ENCODE results near the gene PRKRA.
"Not testable (repeated sequence)": the region's sequence is repeated elsewhere in the genome, so short reads cannot be mapped to it uniquely, and the experiment has no call there.

The PRKRA gene

DNA sequence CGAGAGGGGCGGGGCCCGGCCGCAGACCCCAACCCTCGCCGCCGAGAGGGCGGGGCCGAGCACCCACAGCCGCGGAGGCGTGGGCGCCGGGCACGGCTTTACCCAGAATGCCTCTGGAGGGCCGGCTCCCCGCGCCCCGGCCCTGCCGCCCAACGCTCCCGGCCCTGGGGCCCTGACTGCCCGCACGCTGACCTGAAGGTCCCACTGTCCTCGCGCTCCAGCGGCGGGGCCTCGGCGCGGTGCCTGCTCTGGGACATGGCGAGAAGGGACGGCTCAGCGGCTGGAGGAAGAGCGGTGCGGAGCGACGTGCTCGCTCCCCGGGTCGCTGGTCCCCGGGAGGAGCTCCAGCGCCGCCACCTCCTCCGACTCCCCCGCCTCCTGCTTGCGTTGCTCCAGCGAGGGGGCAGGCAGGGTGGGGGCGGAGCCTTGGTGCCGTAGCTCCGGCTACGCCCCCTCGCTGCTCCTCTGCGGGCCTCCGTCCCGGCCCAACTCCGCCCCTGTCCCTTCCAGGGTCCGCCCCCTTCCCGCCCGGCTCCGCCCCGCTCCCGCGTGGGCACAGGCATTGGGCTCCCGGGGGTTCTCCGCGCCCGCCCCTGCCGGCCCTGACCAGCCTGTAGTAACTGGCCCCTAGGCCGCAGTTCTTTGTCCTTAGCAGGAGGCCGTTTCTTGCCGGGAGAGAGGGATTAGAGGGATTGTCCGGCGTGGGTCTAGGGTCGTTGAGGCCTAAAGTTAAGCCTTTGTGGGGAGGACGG is at the start of gene PRKRA, which contains the start of gene PJVK:
PRKRA (minus strand) TSS at position 402 of the 752 bp plus-strand sequence; CDS start at position 257, 145 bp downstream.
PJVK (plus strand) TSS at position 605 of the 752 bp plus-strand sequence. CDS start 2,032 bp downstream, outside the sequence.
- peak; percentile 49 to 99 (median 96) for DNase-seq

DNA sequence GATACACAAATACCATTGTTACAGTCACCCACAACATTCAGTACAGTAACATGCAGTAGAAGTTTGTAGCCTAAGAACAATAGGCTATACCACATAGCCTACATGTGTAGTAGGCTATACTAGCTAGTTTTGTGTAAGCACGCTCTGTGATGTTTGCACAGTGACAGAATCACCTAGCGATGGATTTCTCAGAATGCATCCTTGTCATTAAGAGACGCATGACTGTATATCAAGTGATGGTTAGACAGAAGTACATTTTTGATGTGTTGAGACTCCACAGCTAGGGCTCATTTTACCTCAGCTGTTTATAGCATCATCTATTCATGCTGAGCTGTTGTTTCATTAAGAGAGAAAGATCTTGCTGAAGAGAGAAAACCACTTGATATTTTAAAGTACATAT is 48.7 kb upstream of the PRKRA start:
- no peak for DNase-seq

GRCh38 chr2:178498137-178498536 is 47.2 kb upstream of the PRKRA start:
- no peak for DNase-seq

DNA sequence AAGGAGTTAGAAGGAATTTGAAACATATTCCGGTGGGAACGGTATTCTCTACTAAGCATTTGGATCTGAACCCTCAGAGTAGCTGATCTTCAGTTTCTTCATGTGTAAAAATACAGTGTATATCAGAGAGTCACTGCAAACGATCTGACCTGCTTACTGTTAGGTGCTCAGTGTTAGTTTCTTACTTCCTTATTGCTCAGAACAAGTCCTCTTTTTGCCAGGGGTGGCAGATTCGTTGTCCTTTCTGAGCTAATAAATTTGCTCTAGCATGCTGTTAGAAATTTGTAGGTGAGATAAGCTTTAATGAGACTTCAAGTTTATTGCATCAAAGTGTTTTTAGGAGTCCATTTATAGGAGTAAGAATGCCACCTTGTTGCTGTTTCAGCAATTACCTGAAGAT is 45.1 kb upstream of the PRKRA start:
- DNase-seq = no peak

GRCh38 chr2:178491612-178492011 is 40.6 kb upstream of the PRKRA start:
- no peak for DNase-seq

- DNase-seq = no peak
Measured at GRCh38 chr2:178485356-178485755, 34.4 kb upstream of the PRKRA start.

DNA sequence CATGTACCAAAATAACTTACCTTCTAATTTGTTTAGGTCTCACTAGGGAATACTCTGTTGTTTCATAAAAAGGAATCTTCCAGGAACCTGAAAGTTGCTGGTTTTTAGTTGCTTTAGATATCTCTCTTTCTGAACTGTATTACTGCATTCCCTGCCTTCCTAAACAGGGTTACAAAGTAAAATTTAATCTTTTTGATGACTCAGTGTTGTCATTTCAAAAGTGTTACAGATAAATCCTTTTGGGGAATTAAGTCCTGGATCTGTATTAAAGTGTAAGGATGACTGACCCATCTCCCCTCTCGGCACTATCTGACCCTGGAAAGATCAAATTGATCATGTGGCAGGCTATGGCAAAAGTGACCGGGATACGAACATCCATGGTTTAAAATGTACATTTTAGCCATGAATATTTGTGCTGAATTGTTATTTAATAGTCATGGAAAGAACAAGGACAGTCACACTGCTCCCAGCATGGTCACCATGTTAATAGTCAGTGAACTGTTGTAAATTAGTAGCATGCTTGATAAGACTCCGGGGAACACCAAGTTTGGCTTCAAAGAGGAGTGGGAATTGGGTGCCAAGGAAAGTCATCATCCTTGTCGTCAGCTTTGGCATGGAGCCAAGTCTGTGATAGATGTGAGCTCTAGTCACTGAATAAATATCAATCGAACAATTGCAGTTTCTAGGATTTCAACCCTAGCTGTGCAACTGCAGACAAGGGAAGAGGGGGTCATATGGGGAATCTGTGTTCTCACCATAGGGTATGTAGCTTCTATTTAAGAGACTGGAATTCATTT is 33.5 kb upstream of the PRKRA start:
- DNase-seq = peak in 4 of 14 donors; percentile 9 to 37 (median 12)

- DNase-seq = no peak
Measured at GRCh38 chr2:178482437-178482836, 31.5 kb upstream of the PRKRA start.

DNA sequence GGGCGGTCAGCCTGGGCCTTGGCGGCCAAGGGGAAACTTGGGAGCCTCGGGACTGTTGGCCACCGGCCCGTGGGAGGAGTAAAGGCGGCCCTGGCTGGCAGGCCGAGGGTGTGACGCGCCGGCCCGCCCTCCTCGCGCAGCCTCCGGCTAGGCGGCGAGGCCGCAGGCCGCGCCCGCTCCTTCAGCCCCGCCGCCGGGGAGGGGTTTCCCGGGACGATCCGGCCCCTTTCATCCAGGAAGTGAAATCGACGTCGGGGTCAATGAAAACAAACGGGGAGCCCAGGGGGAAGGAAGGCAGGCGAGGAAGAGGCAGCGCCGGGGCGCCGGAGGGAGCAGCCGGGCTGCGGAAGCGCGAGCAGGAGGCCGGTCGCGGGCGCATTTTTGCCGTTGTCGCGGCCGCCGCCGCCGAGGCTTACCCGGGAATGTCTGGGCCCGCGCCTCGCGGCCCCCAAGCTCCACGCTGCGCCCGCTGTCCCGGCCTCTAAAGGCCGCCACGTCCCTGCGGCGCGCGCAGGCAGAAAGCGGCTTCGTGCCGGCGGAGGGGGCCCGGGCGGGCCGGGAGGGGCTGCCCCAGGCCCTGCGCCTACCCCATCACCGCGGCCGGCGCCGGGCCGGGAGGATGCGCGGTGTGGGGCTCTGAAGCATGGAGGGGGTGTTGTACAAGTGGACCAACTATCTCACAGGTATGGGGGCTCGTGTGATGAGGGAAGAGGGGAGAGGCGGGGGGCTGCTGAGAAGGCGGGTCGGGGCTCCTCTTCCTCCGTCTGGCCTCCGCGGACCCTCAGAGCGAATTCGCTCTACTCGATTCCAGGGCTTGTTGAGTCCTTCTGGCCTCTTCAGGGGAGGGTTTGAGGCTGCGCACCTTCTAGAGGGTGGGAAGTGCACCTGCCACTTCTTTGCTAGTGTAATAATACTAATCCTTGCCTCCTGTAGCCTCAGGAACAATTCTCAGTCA is 29.5 kb upstream of the PRKRA start, which contains the start of gene PLEKHA3:
PLEKHA3 (plus strand) TSS at position 231 of the 955 bp plus-strand sequence; CDS start at position 644, 413 bp downstream.
- DNase-seq = peak; percentile 62 to 94 (median 90)

DNA sequence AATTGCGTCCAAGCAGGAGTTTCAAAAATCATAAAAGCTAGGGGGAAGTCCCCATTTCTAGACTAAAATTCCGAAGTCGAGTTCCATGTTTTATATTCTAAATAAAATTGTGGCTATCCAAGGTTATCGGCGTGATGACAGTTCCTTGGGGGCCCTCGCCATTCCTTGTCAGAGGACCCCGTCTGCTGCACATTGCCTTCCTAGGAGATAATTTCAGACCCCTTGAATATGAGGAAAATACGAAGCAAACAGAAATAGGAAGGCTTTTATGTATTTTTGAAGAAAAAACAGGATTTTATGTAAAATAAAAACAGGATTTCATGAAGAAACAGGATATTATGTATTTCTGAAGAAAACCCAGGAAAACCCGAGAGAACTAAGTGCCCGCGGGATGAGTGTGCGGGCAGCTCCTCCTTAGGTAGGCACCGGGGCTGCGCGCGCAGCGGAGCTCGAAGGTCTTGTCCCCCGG is 28.8 kb upstream of the PRKRA start:
- no peak for DNase-seq

DNA sequence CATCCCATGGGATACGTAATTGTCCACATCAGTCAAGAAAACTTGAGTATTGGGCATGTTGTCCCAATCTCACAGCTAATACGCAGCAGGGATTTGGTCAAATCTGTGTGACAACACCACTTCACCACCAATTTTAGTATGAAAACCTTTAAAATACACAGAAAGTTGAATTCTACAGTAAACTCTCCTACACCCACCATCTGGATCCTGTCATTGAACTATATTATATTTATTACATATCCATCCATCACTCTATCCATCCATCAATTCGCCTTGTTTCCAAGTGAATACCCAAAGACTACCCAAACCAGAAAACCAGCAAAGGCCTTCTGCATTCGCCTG is 28.3 kb upstream of the PRKRA start:
- DNase-seq = peak in 2 of 14 donors; percentile 31 to 38

DNA sequence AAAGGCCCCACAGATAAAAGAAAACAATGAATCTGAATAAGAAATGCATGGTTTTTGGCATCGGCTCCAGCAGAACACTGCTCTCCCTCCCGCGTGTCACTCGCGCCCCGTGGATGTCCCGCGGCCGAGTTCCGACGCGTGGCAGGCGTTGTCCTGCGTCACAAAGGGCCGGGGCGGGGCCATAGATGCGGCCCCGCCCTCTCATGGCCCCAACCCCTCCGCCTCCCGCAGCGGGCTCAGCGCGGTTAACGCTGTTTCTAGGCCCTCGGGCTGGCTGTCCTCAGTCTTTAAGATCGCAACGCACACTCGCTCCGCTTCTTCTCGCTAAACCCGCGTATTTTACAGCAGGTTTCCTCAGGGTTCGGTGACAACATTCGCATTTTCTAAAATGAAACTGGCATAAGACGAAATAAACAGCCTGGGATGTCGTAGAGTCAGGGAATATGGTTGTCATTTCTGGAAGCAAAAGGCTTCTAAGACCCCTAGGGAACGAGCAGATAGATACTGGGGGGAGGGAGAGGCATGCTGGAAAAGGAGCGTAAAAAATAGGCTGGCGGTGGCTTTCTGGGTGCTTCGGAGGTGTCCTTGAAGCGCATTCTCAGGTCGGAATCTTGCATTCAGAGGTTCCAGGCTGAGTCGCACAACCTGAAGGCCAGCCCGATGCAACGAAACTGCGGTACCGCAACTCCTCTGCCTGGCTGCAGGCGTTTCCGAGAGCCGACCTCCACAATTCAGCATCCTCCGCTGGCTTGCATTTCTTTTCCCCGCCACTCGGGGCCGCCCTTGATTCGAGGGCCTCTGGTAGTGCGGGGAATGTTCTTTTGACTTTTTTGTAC is 27.7 kb upstream of the PRKRA start, which contains the start of gene FKBP7:
FKBP7 (minus strand) TSS at position 162 of the 836 bp plus-strand sequence; CDS start at position 61, 101 bp downstream.
- peak; percentile 32 to 89 (median 83) for DNase-seq

GRCh38 chr2:178478130-178478438 is 27.1 kb upstream of the PRKRA start:
- DNase-seq = no peak

DNA sequence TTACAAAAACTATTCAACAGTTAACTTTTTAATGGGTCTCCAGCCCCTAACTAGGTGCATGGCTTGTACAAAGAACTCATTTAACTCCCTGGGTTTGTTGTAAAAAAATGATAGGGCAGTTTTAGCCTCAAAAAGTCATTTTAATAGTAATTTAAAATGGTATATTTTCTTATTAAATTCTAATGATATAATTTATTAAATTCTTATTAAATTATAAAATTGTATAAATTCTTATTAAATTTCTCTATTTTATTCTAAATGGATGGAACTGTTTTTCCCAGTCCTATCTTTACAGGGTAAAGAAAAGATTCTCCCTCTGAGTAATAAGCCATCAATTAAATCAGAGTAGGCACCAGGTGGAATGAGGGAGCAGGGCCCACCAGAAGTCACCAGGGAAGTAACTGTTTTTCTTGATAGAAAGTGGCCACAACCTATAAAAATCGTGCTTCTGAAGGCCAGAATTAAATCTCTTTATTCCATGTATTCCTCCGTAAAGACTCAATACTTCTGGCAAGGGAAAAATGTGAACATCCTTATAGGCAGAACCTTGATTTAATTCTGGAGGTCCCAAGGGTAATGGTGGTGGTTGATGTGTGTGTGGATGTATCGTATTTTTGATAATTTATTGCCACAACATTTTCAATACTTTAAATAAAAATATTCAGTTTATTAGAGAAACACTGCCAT is 26.6 kb upstream of the PRKRA start:
- no peak for DNase-seq

DNA sequence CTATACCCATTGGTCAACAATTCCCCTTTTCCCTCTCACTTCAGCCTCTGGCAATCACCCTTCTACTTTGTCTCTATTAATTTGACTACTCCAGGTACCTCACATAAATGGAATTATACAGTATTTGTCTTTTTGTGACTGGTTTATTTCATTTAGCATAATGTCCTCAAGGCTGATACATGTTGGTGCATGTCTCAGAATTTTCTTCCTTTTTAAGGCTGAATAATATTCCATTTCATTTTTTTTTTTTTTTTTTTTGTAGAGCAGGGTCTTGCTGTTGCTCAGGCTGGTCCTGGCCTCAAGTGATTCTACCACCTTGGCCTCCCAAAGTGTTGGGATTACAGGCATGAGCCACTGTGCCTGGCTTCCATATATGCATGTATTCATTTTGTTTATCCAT is 25.5 kb upstream of the PRKRA start:
- DNase-seq = no peak

DNA sequence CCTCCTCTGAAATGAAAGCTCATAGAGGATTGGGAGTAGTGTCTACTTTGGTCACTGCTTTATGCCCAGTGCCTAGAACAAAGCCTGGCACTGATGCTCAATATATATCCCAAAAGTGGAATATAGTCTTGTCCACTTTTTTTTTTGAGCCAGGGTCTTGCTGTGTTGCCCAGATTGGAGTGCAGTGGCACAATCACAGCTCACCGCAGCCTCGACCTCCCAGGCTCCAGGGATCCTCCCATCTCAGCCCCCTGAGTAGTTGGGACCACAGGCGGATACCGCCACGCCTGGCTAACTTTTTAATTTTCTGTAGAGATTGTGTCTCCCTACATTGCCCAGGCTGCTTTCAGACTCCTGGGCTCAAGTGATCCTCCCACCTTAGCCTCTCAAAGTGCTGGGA is 23.6 kb upstream of the PRKRA start:
- DNase-seq = no peak

DNA sequence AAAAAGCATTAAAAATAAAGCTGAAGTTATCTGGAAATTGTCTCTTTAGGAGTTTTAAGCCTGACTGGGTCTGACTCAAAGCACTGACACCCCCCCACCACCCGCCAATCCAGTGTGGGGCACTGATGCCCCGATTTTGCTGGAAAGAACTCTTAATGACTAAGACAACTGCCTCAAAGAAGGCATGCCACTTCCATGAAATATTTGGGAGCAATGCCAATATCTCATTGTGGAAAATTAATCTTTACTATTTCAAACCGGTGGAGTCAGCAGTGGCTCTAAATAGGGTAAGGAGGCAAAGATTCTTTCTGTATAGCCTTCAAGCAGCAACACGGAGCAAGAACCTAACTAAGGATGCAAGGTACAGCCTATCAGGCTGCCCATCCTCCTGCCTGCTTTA is 23.0 kb upstream of the PRKRA start:
- peak in 1 of 14 donors; percentile 7 for DNase-seq

GRCh38 chr2:178473373-178473772 is 22.4 kb upstream of the PRKRA start:
- no peak for DNase-seq

GRCh38 chr2:178471313-178471712 is 20.3 kb upstream of the PRKRA start:
- DNase-seq = not testable (repeated sequence)

DNA sequence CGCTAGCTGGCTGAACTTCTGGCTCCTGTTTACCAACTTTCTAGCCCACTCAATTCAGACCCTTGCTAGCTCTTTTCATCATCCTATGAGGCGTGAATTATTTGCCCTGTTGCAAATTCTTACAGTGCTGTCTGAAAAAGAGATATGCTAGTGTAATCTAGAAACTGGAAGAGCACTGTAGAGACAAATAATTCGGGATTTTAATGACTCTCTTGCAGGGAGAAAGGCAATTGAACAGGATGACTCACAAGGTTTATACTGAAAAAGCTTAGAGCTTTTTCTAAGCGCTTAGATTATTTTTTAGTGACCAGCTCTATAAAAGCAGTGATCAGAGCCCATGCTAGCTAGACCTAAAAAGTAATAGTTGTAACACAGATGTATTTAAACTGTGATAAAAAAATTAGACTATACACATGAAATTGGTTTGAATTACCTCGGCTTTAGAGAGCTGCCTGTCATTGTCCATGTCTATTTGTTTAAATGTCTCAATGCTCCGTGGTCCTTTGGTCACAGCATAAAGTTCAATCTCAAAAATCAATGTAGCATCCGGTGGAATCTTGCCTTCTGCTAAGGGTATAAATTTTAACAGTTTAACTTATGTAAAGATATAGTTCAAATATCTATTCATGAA is 18.4 kb upstream of the PRKRA start:
- DNase-seq = no peak
